K562 (cell line): ENCODE measurements around the gene TPBGL. TPM values are rescaled to one million over a fixed set of nuclear protein-coding genes. Genes with fewer than 3 reads are reported as not detected.

Experiments used
- ATAC-seq: fragments of 200-7000 bp; cut with Tn5 transposase; 3 replicates; pipeline ENCODE4 v1.9.1; 2020; ENCODE audit warnings: moderate library complexity
- BruUV-seq: library from RNA; stranded (reverse); fragments of 400-500 nt; replicated peaks from 2 replicates; lab custom pipeline; 2021; lab: Mats Ljungman, UMichigan
- CTCF ChIA-PET: fragments of 300-600 bp; formaldehyde crosslinking; extraction: SDS; loops from one replicate; lab custom pipeline; 2021; ENCODE audit warnings: low intra/inter-chr PET ratio; lab: Yijun Ruan, JAX
- POLR2A ChIA-PET: fragments of 300-600, 350-650 bp; sonication (Branson Sonifier 250); formaldehyde crosslinking; extraction: SDS; loops from one replicate; lab custom pipeline; 2021; ENCODE audit warnings: antibody characterized with exemption, inconsistent platforms; lab: Yijun Ruan, JAX
- DNase-seq, 4 experiments: peaks; one replicate each; pipeline versions ENCODE4 v3.0.0 to v3.0.0-alpha.2; 2011 to 2018; ENCODE audit warnings: low spot score in 3 of 4, mixed read lengths in 3 of 4; ENCODE audit errors: extremely low read depth in 1 of 4
- FAIRE-seq: peaks from 2 replicates; lab custom pipeline; 2011; peaks lifted over from hg19 to GRCh38; lab: Jason Lieb, UNC
- H2AFZ ChIP-seq: 2 replicates; pipeline ENCODE4 v1.6.0; 2011; ENCODE audit warnings: low read depth, low read length, control low read depth, inconsistent platforms
- H3K27ac ChIP-seq: fragments of 200-600 bp; 3 replicates; pipeline ENCODE4 v1.8.0; 2011; ENCODE audit warnings: low read depth, mild to moderate bottlenecking, control low read depth, inconsistent platforms, low read length, moderate library complexity, mixed read lengths; ENCODE audit errors: extremely low read depth
- H3K27me3 ChIP-seq, 2 experiments: fragments of 300-600 bp in 1 of 2; 2 replicates in 1 of 2; 3 replicates in 1 of 2; pipeline versions ENCODE4 v1.6.0 to v1.8.0; 2011; ENCODE audit warnings: inconsistent platforms in 2 of 2, low read length in 2 of 2, mild to moderate bottlenecking in 1 of 2, mixed read lengths in 1 of 2, moderate library complexity in 1 of 2; ENCODE audit not compliant: control insufficient read depth in 2 of 2, insufficient read depth in 2 of 2
- H3K36me3 ChIP-seq: fragments of 300-600 bp; 3 replicates; pipeline ENCODE4 v1.8.0; 2011; ENCODE audit warnings: mild to moderate bottlenecking, low read length, inconsistent platforms; ENCODE audit not compliant: control insufficient read depth, insufficient read depth
- H3K4me1 ChIP-seq, 2 experiments: fragments of 200-600 bp in 1 of 2; replicated peaks in 1 of 2; 2 replicates in 1 of 2; 3 replicates in 1 of 2; pipeline versions ENCODE4 v1.5.1 to v1.8.0; 2011; ENCODE audit warnings: inconsistent platforms in 2 of 2, low read length in 2 of 2, mild to moderate bottlenecking in 1 of 2, mixed read lengths in 1 of 2, moderate library complexity in 1 of 2; ENCODE audit not compliant: control insufficient read depth in 2 of 2, insufficient read depth in 2 of 2
- H3K4me2 ChIP-seq: 2 replicates; pipeline ENCODE4 v1.6.1; 2011; ENCODE audit warnings: low read length, control low read depth, inconsistent platforms, mixed read lengths; ENCODE audit not compliant: insufficient read depth
- H3K4me3 ChIP-seq: fragments of 200-600 bp; sonication (generic), shearing (Covaris generic); 2 replicates; pipeline ENCODE4 v1.5.1; 2016; ENCODE audit warnings: control low read depth, inconsistent platforms
- H3K79me2 ChIP-seq: fragments of 200-600 bp; 3 replicates; pipeline ENCODE4 v1.8.0; 2011; ENCODE audit warnings: low read length, inconsistent platforms; ENCODE audit not compliant: control insufficient read depth, insufficient read depth
- H3K9ac ChIP-seq, 2 experiments: 2 replicates each; pipeline versions ENCODE4 v1.6.0 to v1.6.1; 2011; ENCODE audit warnings: low read depth in 2 of 2, low read length in 2 of 2, control low read depth in 1 of 2, inconsistent platforms in 1 of 2, mild to moderate bottlenecking in 1 of 2, mixed read lengths in 1 of 2; ENCODE audit not compliant: insufficient read depth in 1 of 2
- H3K9me1 ChIP-seq: one replicate; pipeline ENCODE4 v1.6.0; 2011; ENCODE audit warnings: inconsistent platforms, mild to moderate bottlenecking, low read length, moderate library complexity; ENCODE audit not compliant: control insufficient read depth, insufficient read depth
- H3K9me3 ChIP-seq: replicated peaks from 2 replicates; pipeline ENCODE4 v1.5.1; 2011; ENCODE audit warnings: low read depth, low read length, inconsistent platforms; ENCODE audit not compliant: control insufficient read depth, insufficient read depth
- H4K20me1 ChIP-seq: replicated peaks from 2 replicates; pipeline ENCODE4 v1.6.1; 2011; ENCODE audit warnings: low read length, inconsistent platforms, mixed read lengths; ENCODE audit not compliant: control insufficient read depth, insufficient read depth
- CREM ChIP-seq: IDR thresholded peaks from 2 replicates; pipeline ENCODE4 v1.6.1; 2014; ENCODE audit warnings: antibody characterized with exemption, low read depth
- GATAD2B ChIP-seq: fragments of 450-650 bp; IDR thresholded peaks from 2 replicates; pipeline ENCODE4 v1.6.1; 2017; ENCODE audit warnings: mild to moderate bottlenecking, borderline replicate concordance
- ILK ChIP-seq: fragments of 450-650 bp; IDR thresholded peaks from 2 replicates; pipeline ENCODE4 v1.6.1; 2016; ENCODE audit warnings: missing genetic modification characterization, low read depth, mild to moderate bottlenecking, missing compliant biosample characterization, moderate library complexity, borderline replicate concordance
- RFX5 ChIP-seq: IDR thresholded peaks from 2 replicates; pipeline ENCODE4 v1.6.1; 2011; ENCODE audit warnings: low read depth, mild to moderate bottlenecking, improper control_type of control experiment, low read length
- ZBTB49 ChIP-seq: sonication (generic); formaldehyde crosslinking; IDR thresholded peaks from 2 replicates; pipeline ENCODE4 v1.8.0; 2022; ENCODE audit warnings: missing genetic modification reagents, mild to moderate bottlenecking, borderline replicate concordance
- ZNF212 ChIP-seq: fragments of 450-650 bp; formaldehyde crosslinking; IDR thresholded peaks from 2 replicates; pipeline ENCODE4 v1.4.0; 2020; ENCODE audit warnings: mild to moderate bottlenecking
- ZNF785 ChIP-seq: fragments of 250-450 bp; sonication (Bioruptor Pico); IDR thresholded peaks from 2 replicates; pipeline ENCODE4 v1.4.0; 2020; ENCODE audit warnings: mild to moderate bottlenecking
- WGBS: fragments of 100-300 bp; shearing (Covaris generic); methylation state at CpG from one replicate; pipeline ENCODE4 v1.1.6; 2016; ENCODE audit warnings: low coverage, mixed read lengths; ENCODE audit not compliant: insufficient coverage; ENCODE audit errors: missing lambda C conversion rate; 5-methylcytosine and 5-hydroxymethylcytosine counted together
- in situ Hi-C: fragments of 300-500 bp; cut with MboI; formaldehyde crosslinking; loops from 4 replicates; pipeline ENCODE4 v1.15.0; 2018; ENCODE audit warnings: inconsistent platforms, mixed read lengths
- intact Hi-C: fragments of 100-400 bp; cut with micrococcal nuclease; formaldehyde crosslinking; loops from 2 replicates; pipeline ENCODE4 v1.14.2; 2022
- polyA plus RNA-seq, 8 experiments: library from polyadenylated mRNA; depleted of rRNA in 4 of 8; stranded (reverse) in 5 of 8; unstranded in 3 of 8; fragments of >200 nt; fragmentation: Nextera tagmentation in 2 of 8; fragmentation: Illumina TruSeq in 1 of 8; extraction: Ambion mirVana in 2 of 8; extraction: Trizol in 1 of 8; gene quantifications; 2 replicates each; pipeline versions ENCODE4 v1.2.1 to v1.2.3, GENCODE V29; 2011 to 2014; ENCODE audit warnings: inconsistent platforms in 1 of 8, missing spikeins in 1 of 8
- total RNA-seq, 7 experiments: library from RNA; depleted of rRNA in 6 of 7; stranded (reverse); fragments of >200 nt in 6 of 7; fragmentation: Illumina TruSeq in 2 of 7; extraction: Trizol in 2 of 7; gene quantifications; 2 replicates each; pipeline versions ENCODE4 v1.2.1 to v1.2.3, GENCODE V29; 2011 to 2021; ENCODE audit warnings: low replicate concordance in 1 of 7

Gene TPBGL
- total and polyA plus RNA-seq, 9 of the 15 experiments (the other 6 are each of a cell fraction or from before 2014, with no cell fraction given): 0.04 to 0.11 (median 0.06) TPM; not detected in 6

GRCh38 chr11:75285776-75286360 lies 45.3 kb downstream of the TPBGL start (continued):
- TF ChIP-seq RFX5 (no peak), ZNF212 (CRISPR knock-in tag) (no peak), ZNF785 (CRISPR knock-in tag) (no peak), GATAD2B (no peak)

GRCh38 chr11:75286826-75287465 lies 46.4 kb downstream of the TPBGL start:
- Histone ChIP-seq H3K9me1 (peaks cover 7% of the 10 kb centered on the region), H3K79me2 (no peaks in the 10 kb centered on the region; the same call in 2 of the 3 replicates), H3K4me1 (peaks cover 0 to 15% of the 10 kb centered on the region in 2 experiments; a peak in 3 of 5 replicates), H3K9me3 (no peaks in the 10 kb centered on the region), H3K4me2 (no peak overlapping the region), H3K36me3 (peaks cover 51% of the 10 kb centered on the region; the same call in 1 of the 3 replicates), H3K4me3 (no peak overlapping the region), H4K20me1 (peaks cover 5% of the 10 kb centered on the region; the same call in 1 of the 2 replicates), H3K27me3 (no peaks in the 10 kb centered on the region), H3K27ac (no peak overlapping the region), H3K9ac (peak overlapping the region in 1 of 2 experiments; percentile 54; a peak in 1 of 4 replicates), H2AFZ (no peak overlapping the region)
- TF ChIP-seq ILK (tag) (no peak), CREM (peak; percentile 50; the same call in 1 of the 2 replicates), ZBTB49 (CRISPR knock-in tag) (no peak)
- POLR2A ChIA-PET: interaction anchor here (0.8 kb wide), 1 partner anchor 64 kb away, joined by 3 read pairs; no protein-coding TSS in a partner anchor
- in situ Hi-C loops: no loop called here
- ATAC-seq: peak; percentile 45; the same call in 2 of the 3 replicates
- CTCF ChIA-PET: no interaction called here
- no peak for DNase-seq
- no TSS peak for BruUV-seq
- FAIRE-seq: peak; percentile 42
- 63% methylated on average over 9 of the region's 14 CpGs for WGBS
- intact Hi-C loops: no loop called here
